Cardiac fibroblast (primary cell): ENCODE data around the gene GAGE13.
"Not testable (repeated sequence)": the region's sequence is repeated elsewhere in the genome, so short reads cannot be mapped to it uniquely, and the experiment has no call there.

Experiments
- DNase-seq, 2 donors: peaks; one replicate each; pipeline versions ENCODE4 v3.0.0 to v3.0.0-alpha.2; 2010; ENCODE audit warnings: low read depth in 2 of 2
- H3K4me3 ChIP-seq, 2 donors: replicated peaks in 1 of 2; 1 replicate in 1 of 2; 2 replicates in 1 of 2; pipeline ENCODE4 v1.5.1; 2011; ENCODE audit warnings: low read depth in 2 of 2, low read length in 2 of 2, mild to moderate bottlenecking in 2 of 2, moderate library complexity in 1 of 2
- CTCF ChIP-seq: IDR thresholded peaks from one replicate; pipeline ENCODE4 v1.5.1; 2011; ENCODE audit warnings: low read depth, mild to moderate bottlenecking, low read length, inconsistent platforms

GAGE13 gene

DNA sequence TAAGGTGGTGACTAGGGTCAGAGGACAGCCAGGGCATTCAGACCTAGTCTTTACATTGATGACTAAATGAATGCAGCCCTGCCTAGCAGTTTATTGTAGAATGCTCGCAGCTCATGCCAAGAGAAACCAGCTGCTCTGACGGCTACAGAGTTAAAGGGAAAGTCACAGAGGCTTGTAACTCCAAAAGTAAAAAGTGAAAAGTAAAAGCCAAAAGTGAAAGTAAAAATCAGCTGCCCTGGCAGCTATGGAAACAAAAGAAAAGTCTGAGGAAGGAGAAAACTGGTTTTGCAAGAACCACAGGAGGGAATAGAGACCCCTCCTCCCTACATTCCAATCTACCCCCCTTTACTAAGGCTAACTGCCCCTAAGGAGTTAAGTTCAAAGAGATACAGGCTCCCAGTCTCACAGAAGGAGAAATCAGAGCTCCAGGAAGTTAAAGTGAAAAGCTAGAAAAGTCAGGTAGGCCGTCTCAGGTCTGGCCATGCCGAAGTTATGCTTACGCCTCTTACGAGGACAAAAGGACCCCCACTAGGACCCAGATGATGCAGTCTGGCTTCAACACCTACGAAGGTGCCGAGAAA is 21.9 kb upstream of the GAGE13 start:
- peak overlapping the region in 1 of 2 donors; percentile 44 for H3K4me3 ChIP-seq
- TF ChIP-seq CTCF = no peak
- DNase-seq = peak; percentile 36 to 41

DNA sequence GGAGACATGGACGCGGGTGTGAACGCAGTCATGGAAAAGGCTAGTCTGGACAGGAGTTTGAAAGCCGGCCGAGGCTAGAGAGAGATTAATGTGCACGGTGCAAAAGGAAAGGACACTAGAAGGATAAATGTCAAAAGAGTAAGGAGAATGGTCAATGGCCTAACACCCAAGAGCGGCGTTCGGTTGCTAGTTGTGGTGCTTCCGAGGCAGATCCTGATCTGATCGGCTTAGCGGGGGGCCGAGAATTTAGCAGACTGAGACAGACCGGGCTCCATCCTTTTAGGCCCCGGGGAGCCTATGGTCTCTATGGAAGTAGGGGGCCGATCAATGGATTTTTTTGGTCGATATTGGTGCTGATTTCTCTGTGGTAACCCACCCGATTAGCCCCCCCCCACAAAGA is 21.0 kb upstream of the GAGE13 start:
- TF ChIP-seq CTCF = no peak
- no peak overlapping the region for H3K4me3 ChIP-seq

GRCh38 chrX:49312176-49312575 is 19.2 kb upstream of the GAGE13 start:
- DNase-seq = no peak
- no peak for TF ChIP-seq CTCF
- H3K4me3 ChIP-seq = no peak overlapping the region

More for the DNA sequence above, 21.0 kb upstream of the GAGE13 start:
- no peak for DNase-seq

- no peak for TF ChIP-seq CTCF
- no peak overlapping the region for H3K4me3 ChIP-seq
- DNase-seq = no peak
These were observed 15.3 kb upstream of the GAGE13 start for GRCh38 chrX:49316085-49316484.

- not testable (repeated sequence) for DNase-seq, H3K4me3 ChIP-seq
These were observed 9.6 kb upstream of the GAGE13 start, which contains the start of gene GAGE12J for GRCh38 chrX:49321737-49322136. GAGE12J (plus strand) TSS chrX:49322037; CDS start chrX:49323194, 1,157 bp downstream.

GRCh38 chrX:49322266-49322665 is 9.1 kb upstream of the GAGE13 start:
- DNase-seq, H3K4me3 ChIP-seq: not testable (repeated sequence)

DNA sequence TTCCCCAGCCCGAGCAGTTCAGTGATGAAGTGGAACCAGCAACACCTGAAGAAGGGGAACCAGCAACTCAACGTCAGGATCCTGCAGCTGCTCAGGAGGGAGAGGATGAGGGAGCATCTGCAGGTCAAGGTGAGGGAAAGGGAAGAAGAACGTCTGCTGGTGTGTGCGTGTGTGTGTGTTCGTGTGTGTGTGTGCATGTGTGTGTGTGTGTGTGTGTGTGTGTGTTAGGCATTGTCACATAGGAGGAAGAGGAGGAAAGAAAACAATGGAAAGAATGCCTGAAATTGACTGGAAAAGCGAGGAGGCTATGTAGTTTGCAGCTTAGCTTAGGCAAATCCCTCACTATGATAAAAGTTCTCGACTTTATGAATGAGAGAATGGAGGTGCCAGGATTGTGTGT is 7.6 kb upstream of the GAGE13 start:
- not testable (repeated sequence) for H3K4me3 ChIP-seq, DNase-seq

DNA sequence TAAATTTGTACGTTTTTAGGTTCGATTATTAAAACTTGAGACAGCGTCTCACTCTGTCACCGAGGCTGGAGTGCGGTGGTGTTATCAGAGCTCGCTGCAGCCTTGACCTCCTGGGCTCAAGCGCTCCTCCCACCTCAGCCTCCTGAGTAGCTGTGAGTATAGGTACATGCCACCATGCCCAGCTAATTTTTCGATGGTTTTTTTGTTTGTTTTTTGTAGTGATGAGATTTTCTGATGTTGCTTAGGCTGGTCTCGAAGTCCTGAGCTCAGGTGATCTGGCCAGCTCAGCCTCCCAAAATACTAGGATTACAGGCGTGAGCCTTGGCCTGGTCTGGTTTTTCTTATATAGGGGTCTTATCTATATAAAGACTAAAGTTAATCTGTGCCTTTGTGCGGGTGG is 961 bp upstream of the GAGE13 start:
- DNase-seq = not testable (repeated sequence)

GRCh38 chrX:49331841-49332240 is 459 bp downstream of the GAGE13 start:
- DNase-seq, H3K4me3 ChIP-seq: not testable (repeated sequence)

More for the DNA sequence above, 961 bp upstream of the GAGE13 start:
- H3K4me3 ChIP-seq = not testable (repeated sequence)

- not testable (repeated sequence) for DNase-seq, H3K4me3 ChIP-seq
These were observed 10.1 kb downstream of the GAGE13 start for GRCh38 chrX:49341449-49341848.

DNA sequence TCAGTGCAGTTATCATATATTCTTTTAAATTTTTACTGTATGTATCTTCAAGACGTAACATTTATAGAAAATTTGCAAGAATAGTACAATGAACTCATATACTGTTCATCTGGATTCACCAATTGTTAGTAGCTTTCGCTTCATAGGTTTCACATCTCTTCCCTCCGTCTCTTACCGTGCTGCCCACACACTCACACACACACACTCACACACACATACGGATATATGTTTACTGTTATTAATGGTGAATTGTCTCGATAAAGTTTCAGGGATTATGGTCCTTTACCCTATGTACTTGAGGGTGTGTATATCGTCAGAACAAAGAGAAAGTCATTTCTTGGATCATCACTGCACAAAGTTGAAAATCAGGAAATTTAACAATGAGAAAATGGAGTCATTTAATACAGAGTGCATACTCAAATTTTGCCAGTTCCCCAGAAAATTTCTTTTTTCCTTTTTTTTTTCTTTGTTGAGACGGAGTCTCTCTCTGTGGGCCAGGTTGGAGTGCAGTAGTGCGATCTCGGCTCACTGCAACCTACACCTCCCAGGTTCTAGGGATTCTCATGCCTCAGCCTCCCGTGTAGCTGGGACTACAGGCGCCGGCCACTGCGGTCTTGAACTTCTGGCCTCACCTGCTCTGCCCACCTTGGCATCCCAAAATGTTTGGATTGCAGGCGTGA is 13.3 kb downstream of the GAGE13 start:
- not testable (repeated sequence) for H3K4me3 ChIP-seq, DNase-seq

GRCh38 chrX:49345402-49345801 is 14.0 kb downstream of the GAGE13 start:
- H3K4me3 ChIP-seq, DNase-seq: not testable (repeated sequence)

GRCh38 chrX:49346150-49346549 is 14.8 kb downstream of the GAGE13 start:
- DNase-seq, H3K4me3 ChIP-seq: not testable (repeated sequence)
